DMS 273 (cell line): ENCODE data around the gene ATM.

Experiments
- DNase-seq: peaks from one replicate; lab custom pipeline; 2025; ENCODE audit not compliant: unreplicated experiment; lab: John Stamatoyannopoulos, UW

Gene ATM

DNA sequence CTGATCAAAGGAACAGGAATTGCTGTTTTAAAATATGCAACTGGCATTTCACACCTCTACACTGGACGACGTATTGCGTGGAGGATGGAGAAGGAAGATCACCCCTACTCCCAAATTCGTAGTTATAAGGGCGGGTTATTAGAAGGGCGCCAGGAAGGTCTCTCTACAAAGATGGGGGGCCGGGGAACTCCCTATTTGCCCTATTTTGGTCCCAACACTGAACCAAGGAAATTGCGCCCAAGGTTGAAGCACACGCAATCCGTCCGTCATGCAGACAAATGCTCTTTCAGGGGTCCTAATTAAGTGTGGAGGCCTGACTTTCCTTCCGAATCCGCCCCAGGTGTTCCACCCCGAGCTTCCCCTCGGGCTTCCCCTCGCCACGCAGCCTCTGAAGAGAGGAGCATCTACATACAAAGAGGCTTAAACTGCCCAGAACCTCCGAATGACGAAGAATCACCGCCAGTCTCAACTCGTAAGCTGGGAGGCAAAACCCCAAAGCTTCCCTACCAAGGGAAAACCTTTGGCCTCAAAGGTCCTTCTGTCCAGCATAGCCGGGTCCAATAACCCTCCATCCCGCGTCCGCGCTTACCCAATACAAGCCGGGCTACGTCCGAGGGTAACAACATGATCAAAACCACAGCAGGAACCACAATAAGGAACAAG lies 825 bp upstream of the ATM start:
- DNase-seq = no peak

DNA sequence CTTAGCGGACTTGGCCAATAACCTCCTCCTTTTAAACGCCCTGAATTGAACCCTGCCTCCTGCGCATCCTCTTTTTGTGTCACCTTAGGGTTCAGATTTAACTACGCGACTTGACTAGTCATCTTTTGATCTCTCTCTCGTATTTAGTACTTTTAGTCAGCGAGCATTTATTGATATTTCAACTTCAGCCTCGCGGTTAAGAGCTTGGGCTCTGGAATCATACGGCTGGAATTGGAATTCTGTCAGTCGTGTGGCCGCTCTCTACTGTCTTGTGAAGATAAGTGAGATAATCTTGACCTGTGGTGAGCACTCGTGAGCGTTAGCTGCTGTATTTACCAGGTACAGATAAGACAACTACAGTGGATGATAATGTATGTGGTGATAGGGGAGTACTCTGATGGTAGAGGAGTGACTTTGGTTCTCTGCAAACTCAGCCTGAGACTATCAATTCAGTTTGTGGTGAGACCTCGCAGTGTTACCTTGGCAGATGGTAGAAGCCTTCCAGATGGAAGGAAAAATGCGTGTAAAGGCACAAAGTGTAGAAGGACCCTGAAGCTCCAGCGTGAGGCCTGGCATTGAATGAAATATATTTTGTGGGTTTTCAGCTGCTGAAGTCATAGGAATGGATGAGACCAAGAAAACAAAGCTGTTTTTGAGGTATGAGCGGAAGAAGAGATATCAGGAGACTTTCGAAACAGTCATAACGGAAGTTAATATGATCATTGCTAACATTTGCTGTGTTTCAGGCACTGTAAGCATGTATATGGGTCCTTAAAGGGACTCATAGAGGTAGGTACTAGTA lies 682 bp downstream of the ATM start:
- DNase-seq = peak; percentile 52

DNA sequence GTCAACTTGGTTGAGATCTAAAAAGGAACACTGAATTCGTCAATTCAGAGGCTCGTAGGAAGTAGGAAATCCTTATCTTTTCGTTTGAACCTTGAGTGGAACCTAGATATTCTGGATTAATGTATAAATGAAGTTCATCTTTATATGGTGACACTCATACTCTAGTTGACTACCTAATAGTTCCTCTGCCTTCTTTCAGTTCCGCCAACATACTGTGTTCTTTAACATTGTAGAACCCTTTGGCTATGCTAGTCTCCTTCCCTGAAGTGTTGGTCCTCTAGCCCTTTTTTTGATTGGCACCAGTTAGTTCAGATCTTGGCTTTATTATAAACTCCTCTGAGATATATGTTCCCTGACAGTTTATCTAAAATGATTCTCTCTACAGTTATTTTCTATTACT lies 1.5 kb downstream of the ATM start:
- DNase-seq = no peak

DNA sequence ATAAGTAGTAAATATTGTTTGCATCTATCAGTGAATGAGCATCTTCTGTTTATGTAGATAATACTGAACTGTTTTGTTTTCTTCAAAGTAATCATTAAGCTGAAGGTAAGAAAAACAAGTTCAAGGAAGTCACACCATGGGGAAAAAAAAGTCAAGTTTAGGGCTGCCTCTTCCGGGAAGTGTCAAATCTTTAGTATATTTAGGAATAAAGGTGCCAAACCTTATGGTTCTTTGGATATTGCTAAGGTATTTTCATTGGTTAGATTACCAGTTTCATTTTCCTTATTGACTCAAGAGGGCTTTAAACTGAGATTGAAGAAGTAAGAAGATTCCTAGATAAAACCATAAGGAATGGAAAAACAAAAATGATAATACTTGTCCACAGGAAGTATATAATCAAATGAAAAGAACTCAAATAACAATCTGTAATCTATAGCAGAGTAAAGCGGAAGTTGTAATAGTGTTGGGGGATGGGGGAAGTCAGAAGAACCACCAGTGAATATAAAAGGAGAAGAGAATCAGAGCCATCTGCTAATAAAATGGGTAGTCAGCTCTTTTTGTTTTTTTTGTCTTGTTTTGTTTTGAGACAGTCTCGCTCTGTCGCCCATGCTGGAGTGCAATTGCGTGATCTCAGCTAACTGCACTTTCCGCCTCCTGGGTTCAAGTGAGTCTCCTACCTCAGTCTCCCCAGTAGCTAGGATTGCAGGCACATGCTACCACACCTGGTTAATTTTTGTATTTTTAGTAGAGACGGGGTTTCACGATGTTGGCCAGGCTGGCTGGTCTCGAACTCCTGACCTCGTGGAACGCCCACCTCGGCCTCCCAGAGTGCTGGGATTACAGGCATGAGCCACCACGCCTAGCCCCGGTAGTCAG lies 2.3 kb downstream of the ATM start:
- DNase-seq = no peak

DNA sequence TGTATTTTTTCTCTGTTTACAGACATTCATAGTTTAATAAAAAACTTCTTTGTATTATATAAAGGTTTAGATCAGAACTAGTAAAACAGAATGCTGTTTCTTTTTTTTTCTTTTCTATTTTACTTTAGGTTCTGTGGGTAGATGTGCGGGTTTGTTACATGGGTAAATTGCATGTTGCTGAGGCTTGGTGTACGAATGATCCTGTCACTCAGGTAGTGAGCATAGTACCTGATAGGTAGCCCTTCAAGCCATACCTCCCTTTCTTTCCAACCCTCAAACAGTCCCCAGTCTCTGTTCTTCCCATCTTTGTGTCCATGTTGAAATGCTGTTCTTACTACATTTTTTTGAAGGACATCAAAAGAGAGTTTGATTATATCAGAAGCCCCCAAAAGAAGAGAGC lies 3.2 kb downstream of the ATM start:
- no peak for DNase-seq

DNA sequence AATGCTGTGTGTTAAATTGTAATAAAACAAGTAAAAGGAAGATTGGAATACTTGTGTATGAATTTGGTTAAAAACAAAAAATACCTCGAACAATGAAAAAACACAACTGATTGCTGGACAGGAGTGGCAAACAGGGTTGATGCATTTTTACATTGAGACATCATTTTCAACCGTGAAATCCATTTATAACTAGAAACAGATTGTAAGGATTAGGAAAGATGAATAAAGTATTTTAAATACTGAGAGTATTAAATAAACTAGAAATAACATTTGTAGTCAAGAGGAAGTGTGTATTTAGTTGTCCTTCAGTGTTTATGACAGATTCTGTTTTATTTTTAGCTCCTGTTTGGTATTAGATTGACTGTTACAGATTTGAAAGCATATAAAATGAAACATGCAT lies 5.4 kb downstream of the ATM start:
- no peak for DNase-seq

DNA sequence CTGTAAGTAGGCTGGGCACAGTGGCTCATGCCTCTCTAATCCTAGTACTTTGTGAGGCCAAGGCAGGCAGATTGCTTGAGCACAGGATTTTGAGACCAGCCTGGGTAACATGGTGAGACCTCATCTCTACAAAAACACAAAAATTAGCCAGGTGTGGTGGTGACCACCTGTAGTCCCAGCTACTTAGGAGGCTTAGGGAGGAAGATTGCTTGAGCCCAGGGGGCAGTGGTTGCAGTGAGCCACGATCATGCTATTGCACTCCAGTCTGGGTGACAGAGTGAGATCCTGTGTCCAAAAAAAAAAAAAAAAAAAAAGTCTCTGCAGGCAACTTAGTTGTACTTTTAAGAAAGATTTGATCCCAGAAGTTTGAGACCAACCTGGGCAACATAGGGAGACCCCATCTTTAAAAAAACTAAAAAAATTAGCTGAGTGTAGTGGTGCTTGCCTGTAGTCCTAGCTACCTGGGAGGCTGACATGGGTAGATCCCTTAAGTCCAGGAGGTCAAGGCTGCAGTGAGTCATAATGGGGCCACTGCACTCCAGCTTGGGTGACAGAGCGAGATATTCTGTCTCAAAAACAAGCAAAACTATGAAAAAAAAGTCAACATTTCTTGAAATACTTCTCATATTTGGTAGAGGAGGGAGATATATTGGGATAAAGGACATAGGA lies 10.5 kb downstream of the ATM start:
- no peak for DNase-seq

DNA sequence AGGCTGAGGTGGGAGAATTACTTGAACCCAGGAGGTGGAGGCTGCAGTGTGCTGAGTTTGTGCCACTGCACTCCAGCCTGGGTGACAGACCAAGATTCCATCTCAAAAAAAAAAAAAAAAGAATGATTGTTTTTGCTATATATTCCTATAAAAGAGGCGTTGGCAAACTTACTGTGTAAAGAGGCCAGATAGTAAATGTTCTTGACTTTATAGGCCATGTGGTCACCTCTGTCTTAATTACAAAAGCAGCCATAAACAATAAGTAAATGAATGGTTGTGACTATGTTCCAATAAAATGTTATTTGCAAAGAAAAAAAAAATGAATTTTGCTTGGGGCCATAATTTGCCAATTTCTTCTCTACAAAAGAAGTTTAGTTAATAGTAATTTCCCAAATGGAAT lies 12.3 kb downstream of the ATM start:
- DNase-seq = no peak

DNA sequence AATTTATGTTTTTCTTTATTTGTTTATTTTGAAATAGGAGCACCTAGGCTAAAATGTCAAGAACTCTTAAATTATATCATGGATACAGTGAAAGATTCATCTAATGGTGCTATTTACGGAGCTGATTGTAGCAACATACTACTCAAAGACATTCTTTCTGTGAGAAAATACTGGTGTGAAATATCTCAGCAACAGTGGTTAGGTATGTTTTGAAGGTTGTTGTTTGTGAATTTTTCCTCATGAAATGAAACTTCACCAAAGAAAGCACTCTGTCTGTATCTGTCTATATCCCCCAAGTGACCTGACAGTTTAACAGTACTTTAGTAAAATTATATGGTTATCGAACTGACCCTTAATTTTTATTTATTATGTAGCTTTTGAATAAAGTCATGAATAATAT lies 12.8 kb downstream of the ATM start:
- no peak for DNase-seq

DNA sequence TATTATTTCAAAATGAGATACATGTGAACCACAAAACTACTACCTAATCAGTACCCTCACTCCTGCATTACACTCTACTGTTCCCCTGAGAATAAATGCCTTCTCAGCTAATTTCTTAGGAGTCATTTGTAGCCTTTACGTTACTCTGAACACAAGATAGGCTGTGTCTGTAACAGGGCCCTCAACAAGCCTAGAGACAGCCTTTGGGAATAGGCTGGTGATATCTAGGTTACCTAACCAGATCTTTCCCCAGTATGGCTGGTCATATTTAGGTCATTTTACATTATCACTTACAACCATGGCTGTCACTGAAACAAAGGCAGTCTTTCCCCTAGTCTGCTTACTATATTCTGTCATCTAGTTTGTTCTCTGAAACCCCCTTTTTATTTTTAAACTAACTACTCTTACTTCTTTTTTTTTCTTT lies 14.2 kb downstream of the ATM start:
- no peak for DNase-seq

DNA sequence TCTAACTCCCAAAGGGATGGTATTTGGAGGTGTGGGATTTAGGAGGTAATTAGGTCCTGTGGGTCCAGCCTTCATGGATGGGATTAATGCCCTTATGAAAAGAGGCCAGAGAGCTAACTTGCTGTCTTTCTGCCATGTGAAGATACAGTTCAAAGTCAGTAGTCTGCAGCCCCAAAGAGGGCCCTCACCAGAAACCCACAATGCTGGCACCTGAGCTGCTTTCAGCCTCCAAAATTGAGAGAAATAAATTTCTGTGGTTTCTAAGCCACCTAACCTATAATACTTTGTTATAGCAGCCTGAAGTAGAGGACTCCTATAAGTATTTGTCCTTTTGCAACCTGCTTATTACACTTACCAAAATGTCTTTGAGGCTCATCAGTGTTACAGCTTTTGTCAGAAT lies 16.2 kb downstream of the ATM start:
- DNase-seq = no peak

DNA sequence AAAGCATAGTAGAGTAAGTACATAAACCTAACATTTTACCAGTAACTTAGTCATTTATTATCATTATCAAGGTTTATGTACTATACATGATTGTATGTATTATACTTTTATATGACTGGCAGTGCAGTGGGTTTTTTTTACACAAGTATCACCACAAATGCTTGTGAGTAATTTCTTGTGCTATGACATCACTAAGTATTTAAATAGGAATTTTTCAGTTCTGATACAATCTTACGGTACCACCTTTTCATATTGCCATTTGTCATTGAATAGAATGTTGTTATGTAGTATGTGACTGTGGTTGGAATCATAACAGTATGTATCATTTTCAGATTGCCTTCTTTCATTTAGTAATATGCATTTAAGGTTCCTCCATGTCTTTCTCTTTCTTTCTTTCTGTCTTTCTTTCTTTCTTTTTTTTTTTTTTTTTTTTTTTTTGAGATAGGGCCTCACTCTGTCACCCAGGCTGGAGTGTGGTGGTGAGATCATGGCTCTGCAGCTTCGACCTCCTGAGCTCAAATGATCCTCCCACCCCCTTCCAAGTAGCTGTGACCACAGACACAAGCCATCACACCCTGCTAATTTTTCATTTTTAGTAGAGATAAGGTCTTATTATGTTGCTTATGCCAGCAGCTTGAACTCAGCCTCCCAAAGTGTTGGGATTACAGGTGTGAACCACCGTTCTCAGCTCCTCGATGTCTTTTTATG lies 18.6 kb downstream of the ATM start:
- no peak for DNase-seq

DNA sequence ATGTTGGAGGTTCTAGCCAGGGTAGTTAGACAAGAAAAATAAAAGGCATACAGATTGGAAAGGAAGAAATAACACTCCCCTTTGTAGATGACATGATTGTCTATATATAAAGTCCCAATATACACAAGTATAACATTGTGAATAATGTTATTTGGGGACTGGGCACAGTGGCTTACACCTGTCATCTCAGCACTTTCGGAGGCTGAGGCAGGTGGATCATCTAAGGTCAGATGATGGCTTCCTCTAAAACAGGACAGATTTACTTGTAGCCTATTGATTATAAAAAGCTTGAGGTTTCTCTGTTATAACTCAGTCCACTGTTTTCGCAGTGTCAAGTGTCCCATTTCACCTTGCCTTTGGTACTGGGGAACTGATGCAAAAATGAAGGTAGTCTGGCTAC lies 19.6 kb downstream of the ATM start:
- no peak for DNase-seq

DNA sequence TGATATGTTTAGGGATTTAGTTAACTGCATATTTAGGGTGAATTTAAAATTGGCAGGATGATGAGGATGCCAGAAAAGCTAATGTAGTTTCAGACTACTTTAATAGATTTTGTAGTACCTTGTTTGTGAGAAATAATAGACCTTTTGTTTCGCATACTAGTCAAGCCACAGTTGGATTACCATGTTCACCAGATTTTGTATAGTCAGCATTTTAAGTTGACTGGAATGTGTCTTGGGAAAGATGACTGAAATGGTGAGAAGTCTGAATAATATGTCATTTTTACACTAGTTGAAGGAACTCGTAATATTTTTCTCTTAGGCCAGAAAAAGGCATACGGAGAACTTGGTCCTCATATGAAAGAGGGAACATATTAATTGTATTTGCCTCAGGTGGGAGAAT lies 23.4 kb downstream of the ATM start:
- DNase-seq = no peak

DNA sequence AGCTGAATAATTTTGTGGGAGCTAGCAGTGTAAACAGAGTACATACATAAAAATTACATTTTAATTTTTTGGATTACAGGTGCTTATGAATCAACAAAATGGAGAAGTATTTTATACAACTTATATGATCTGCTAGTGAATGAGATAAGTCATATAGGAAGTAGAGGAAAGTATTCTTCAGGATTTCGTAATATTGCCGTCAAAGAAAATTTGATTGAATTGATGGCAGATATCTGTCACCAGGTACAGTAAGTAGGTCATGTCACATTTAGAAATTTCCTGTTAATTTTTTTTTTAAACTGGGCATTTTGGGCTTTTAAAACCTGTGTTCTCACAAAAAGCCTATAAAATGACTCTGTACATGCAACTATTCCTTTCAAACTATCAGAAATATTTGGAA lies 24.0 kb downstream of the ATM start:
- no peak for DNase-seq

DNA sequence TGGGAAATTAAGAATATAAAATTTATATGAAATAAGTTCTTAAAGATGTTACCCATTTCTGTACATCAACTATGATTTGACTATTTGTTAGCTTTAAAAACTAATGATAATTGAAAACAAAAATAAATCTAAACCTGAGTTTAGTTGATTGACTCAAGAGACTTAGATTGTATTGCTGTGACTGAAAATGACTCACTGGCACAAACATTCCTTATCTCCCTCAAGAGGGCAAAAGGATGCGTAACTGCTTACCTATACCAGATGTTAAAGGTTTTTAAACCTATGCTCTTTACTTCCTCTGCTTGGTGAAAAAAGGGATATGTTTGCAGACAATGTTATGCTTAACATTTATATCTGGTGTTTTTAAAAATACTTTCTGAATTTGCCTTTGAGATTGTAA lies 30.3 kb downstream of the ATM start:
- DNase-seq = no peak

DNA sequence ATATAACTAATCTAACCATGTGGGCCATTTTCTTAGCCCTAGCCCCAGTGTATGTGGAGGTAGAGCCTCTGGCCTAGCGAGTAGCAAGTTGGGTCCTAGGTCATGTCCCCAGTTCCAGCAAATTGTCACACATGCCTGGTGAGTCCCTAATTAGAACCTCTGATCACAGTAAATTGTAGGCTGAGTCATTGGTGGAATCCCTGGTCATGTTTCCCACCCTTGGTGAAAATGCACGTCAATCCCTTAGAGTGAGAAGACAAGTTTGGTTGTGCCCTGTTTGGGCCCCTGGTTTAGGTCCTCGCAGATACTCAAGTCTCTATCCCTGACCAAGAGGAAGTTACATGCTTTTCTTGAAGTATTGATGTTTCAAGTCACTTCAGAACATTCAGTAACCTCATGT lies 46.7 kb downstream of the ATM start:
- no peak for DNase-seq

DNA sequence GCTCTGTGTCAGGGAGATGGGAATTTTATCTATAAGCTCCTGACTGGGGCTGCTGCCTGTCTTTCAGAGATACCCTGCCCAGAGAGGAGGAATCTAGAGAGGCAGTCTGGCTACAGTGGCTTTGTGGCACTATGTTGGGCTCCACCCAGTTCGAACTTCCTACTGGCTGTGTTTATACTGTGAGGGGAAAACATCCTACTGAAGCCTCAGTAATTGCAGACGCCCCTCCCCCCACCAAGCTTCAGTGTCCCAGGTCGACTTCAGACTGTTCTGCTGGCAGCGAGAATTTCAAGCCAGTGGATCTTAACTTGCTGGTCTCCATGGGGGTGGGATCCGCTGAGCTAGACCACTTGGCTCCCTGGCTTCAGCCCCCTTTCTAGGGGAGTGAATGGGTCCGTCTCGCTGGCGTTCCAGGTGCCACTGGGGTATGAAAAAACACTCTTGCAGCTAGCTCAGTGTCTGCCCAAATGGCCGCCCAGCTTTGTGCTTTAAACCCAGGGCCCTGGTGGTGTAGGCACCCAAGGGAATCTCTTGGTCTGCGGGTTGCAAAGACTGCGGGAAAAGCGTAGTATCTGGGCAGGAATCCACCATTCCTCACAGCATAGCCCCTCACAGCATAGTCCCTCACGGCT lies 54.2 kb downstream of the ATM start:
- DNase-seq = peak; percentile 4

DNA sequence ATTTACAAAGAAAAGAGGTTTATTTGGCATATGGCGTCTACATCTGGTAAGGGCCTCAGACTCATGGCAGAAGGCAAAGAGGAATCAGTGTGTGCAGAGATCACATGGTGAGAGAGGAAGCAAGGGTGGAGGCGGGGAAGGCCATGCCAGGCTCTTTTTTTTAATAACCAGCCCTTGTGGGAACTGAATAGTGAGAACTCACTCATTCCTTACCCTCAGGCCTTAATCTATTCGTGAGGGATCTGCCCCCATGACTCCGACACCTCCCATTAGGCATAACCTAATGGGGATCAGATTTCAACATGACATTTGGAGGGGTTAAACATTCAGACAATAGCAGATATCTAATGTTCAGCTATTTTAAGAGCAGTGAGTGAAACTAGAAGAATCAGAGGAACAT lies 55.7 kb downstream of the ATM start:
- DNase-seq = peak; percentile 95

DNA sequence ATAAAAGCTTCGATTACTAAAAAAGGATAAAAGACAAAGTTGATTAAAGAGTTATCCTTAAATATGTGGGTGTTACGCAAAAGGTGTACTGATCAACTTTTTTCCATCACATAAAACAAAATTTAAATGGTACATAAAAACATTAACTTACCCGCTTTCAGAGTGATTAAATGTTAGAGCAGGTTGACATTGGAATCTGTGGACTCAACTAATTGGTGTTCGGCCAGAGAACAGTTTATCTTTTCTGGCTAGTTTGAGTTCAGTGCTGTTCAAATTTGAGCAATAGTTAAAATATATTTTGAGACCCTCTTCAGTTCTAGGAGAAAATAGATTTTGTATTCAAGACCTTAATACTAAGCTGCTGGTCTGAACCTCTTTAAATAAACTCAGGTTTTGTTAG lies 56.1 kb downstream of the ATM start:
- DNase-seq = peak; percentile 43
